Suprapubic skin (tissue), 4 donors: ENCODE data around the gene ANP32B. TPM values are rescaled to one million over a fixed set of nuclear protein-coding genes. Genes with fewer than 3 reads are reported as not detected.

Experiments
- DNase-seq, 2 donors: peaks; one replicate each; pipeline ENCODE4 v3.0.0-alpha.2; 2019; ENCODE audit warnings: low spot score in 2 of 2
- H3K27ac ChIP-seq: fragments of 200-600 bp; sonication (generic); one replicate; pipeline ENCODE4 v1.5.1; 2019
- H3K27me3 ChIP-seq: fragments of 200-600 bp; sonication (generic); one replicate; pipeline ENCODE4 v1.5.1; 2019
- H3K36me3 ChIP-seq: fragments of 200-600 bp; sonication (generic); one replicate; pipeline ENCODE4 v1.5.1; 2019
- H3K4me1 ChIP-seq: fragments of 200-600 bp; sonication (generic); one replicate; pipeline ENCODE4 v1.5.1; 2019
- H3K4me3 ChIP-seq: fragments of 200-600 bp; sonication (generic); one replicate; pipeline ENCODE4 v1.5.1; 2019; ENCODE audit warnings: mild to moderate bottlenecking
- H3K9me3 ChIP-seq: fragments of 200-600 bp; sonication (generic); one replicate; pipeline ENCODE4 v1.5.1; 2019
- CTCF ChIP-seq, 2 donors: fragments of 200-600 bp in 1 of 2; fragments of 450-650 bp in 1 of 2; sonication (generic) in 1 of 2; IDR thresholded peaks; one replicate each; pipeline ENCODE4 v1.5.1; 2016 to 2019; ENCODE audit warnings: antibody characterized with exemption in 2 of 2, mild to moderate bottlenecking in 1 of 2, moderate library complexity in 1 of 2
- EP300 ChIP-seq: sonication (generic); formaldehyde crosslinking; IDR thresholded peaks from one replicate; pipeline ENCODE4 v1.6.1; 2017; ENCODE audit warnings: antibody characterized with exemption
- POLR2A ChIP-seq, 2 donors: fragments of 450-650 bp; IDR thresholded peaks; one replicate each; pipeline ENCODE4 v1.6.1; 2017; ENCODE audit warnings: antibody characterized with exemption in 2 of 2, mild to moderate bottlenecking in 2 of 2, moderate library complexity in 2 of 2
- POLR2AphosphoS5 ChIP-seq, 3 donors: sonication (generic); formaldehyde crosslinking; IDR thresholded peaks; one replicate each; pipeline ENCODE4 v1.6.1; 2017; ENCODE audit warnings: antibody characterized with exemption in 3 of 3
- WGBS: methylation state at CpG from one replicate; pipeline ENCODE4 v1.1.5; 2018; 5-methylcytosine and 5-hydroxymethylcytosine counted together
- total RNA-seq, 4 donors: library from RNA; depleted of rRNA; stranded (reverse); fragments of >200 nt; gene quantifications; one replicate each; pipeline ENCODE4 v1.1.0, GENCODE V29; 2016

ANP32B gene
- total RNA-seq, 4 donors from 2014 or later: 34.8 to 71.6 (median 59.1) TPM

GRCh38 chr9:98034593-98035546 lies 51.7 kb downstream of the ANP32B start:
- Histone ChIP-seq H3K4me3 (no peak overlapping the region), H3K36me3 (no peaks in the 10 kb centered on the region), H3K27me3 (no peaks in the 10 kb centered on the region), H3K27ac (no peak overlapping the region), H3K4me1 (peaks cover 8% of the 10 kb centered on the region), H3K9me3 (no peaks in the 10 kb centered on the region)
- DNase-seq: peak; percentile 92 to 93
- 44% methylated on average over 19 of the region's 20 CpGs for WGBS
- no peak for TF ChIP-seq POLR2AphosphoS5 (IDR thresholded peaks at IDR 0.05)
- no peak for TF ChIP-seq POLR2A (IDR thresholded peaks at IDR 0.05)
- TF ChIP-seq CTCF (IDR thresholded peaks at IDR 0.05): peak; percentile 72 to 84

- peak in 1 of 2 donors; percentile 75 for DNase-seq
- H3K27ac ChIP-seq: peak overlapping the region; percentile 0
- H3K36me3 ChIP-seq: no peaks in the 10 kb centered on the region
These were observed 54.2 kb downstream of the ANP32B start for GRCh38 chr9:98037357-98037756.

GRCh38 chr9:98038958-98039357 lies 55.8 kb downstream of the ANP32B start:
- Histone ChIP-seq H3K27me3 (no peaks in the 10 kb centered on the region), H3K36me3 (no peaks in the 10 kb centered on the region), H3K4me1 (peaks cover 8% of the 10 kb centered on the region), H3K9me3 (no peaks in the 10 kb centered on the region), H3K27ac (no peak overlapping the region), H3K4me3 (no peak overlapping the region)
- WGBS: 84% methylated on average over 8 of the region's 8 CpGs
- peak in 1 of 2 donors; percentile 18 for DNase-seq
- TF ChIP-seq EP300 (no peak), CTCF (IDR thresholded peaks at IDR 0.05) (no peak), POLR2AphosphoS5 (IDR thresholded peaks at IDR 0.05) (no peak), POLR2A (IDR thresholded peaks at IDR 0.05) (no peak)

More at GRCh38 chr9:98037357-98037756, 54.2 kb downstream of the ANP32B start:
- TF ChIP-seq EP300 (no peak), CTCF (IDR thresholded peaks at IDR 0.05) (no peak), POLR2A (IDR thresholded peaks at IDR 0.05) (no peak), POLR2AphosphoS5 (IDR thresholded peaks at IDR 0.05) (no peak)
- Histone ChIP-seq H3K27me3 (no peaks in the 10 kb centered on the region), H3K4me1 (peaks cover 8% of the 10 kb centered on the region), H3K9me3 (no peaks in the 10 kb centered on the region), H3K4me3 (no peak overlapping the region)

GRCh38 chr9:98039607-98040017 lies 56.5 kb downstream of the ANP32B start:
- whole genome bisulfite sequencing: 82% methylated on average over 7 of the region's 10 CpGs
- H3K9me3 ChIP-seq: no peaks in the 10 kb centered on the region
- H3K4me1 ChIP-seq: peaks cover 6% of the 10 kb centered on the region
- H3K4me3 ChIP-seq: no peak overlapping the region
- peak in 1 of 2 donors; percentile 23 for DNase-seq
- H3K36me3 ChIP-seq: no peaks in the 10 kb centered on the region
- TF ChIP-seq CTCF (IDR thresholded peaks at IDR 0.05) (no peak), POLR2A (IDR thresholded peaks at IDR 0.05) (no peak), EP300 (no peak), POLR2AphosphoS5 (IDR thresholded peaks at IDR 0.05) (no peak)
- H3K27me3 ChIP-seq: no peaks in the 10 kb centered on the region
- H3K27ac ChIP-seq: no peak overlapping the region

GRCh38 chr9:98040212-98040611 lies 57.1 kb downstream of the ANP32B start:
- Histone ChIP-seq H3K27me3 (no peaks in the 10 kb centered on the region), H3K27ac (no peak overlapping the region), H3K9me3 (no peaks in the 10 kb centered on the region), H3K4me1 (peaks cover 3% of the 10 kb centered on the region), H3K36me3 (no peaks in the 10 kb centered on the region), H3K4me3 (no peak overlapping the region)
- DNase-seq: no peak
- WGBS: 91% methylated on average over 6 of the region's 6 CpGs
- TF ChIP-seq POLR2AphosphoS5 (IDR thresholded peaks at IDR 0.05) (no peak), EP300 (no peak), CTCF (IDR thresholded peaks at IDR 0.05) (no peak), POLR2A (IDR thresholded peaks at IDR 0.05) (no peak)
